COLO668 (cell line): Measurements from ENCODE around the gene SYNE3.
A peak's percentile ranks its signal among the peaks of the same experiment; 100 is the strongest.

Source experiments
- DNase-seq: peaks from one replicate; lab custom pipeline; 2025; ENCODE audit not compliant: unreplicated experiment; lab: John Stamatoyannopoulos, UW

The SYNE3 gene, protein sequence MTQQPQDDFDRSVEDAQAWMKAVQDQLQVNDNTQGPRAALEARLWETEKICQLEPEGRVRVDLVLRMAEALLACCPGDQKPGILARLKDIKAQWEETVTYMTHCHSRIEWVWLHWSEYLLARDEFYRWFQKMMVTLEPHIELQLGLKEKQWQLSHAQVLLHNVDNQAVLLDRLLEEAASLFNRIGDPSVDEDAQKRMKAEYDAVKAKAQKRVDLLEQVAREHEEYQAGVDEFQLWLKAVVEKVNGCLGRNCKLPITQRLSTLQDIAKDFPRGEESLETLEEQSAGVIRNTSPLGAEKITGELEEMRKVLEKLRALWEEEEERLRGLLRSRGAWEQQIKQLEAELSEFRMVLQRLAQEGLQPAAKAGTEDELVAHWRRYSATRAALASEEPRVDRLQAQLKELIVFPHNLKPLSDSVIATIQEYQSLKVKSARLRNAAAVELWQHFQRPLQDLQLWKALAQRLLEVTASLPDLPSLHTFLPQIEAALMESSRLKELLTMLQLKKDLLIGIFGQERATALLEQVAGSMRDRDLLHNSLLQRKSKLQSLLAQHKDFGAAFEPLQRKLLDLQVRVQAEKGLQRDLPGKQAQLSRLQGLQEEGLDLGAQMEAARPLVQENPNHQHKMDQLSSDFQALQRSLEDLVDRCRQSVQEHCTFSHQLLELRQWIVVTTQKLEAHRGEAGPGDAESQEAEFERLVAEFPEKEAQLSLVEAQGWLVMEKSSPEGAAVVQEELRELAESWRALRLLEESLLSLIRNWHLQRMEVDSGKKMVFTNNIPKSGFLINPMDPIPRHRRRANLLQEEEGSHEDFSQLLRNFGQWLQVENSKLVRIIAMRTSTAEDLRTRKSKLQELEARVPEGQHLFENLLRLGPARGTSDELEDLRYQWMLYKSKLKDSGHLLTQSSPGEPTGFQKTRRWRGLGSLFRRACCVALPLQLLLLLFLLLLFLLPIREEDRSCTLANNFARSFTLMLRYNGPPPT

DNA sequence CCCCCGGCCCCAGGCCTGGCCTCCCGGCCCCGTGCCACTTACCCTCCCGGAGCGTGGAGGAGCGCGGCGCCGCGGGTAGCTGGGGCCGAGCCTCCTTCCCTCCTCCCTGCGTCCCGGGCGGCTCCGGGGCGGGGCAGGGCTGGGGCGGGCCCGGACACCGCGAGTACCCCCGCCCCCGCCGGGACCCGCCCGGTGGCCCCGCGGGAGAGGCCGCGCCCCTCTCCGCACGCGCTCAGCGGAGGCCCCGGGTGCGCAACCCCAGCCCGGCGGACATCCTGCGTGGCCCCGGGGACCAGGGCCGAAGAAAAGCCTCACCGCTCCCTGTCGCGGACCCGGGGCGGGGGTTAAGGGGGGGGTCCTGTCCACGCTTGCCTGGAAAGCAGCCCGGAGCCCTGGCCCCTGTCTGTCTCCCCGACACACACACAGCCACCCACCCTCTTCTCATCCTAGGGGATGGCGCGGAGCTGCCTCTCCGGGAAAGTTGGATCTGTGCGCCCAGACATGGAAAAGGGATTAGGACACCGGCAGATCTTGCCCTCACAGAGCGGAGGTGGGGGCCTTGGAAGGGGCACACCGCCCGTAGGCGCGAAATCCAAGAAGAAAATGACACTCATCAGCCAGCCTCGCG, at the start of gene SYNE3:
Gene SYNE3, minus strand, starts transcription at position 97 of the 628 bp plus-strand sequence. CDS start 40,829 bp downstream, outside the sequence.
- DNase-seq: peak; percentile 64

DNA sequence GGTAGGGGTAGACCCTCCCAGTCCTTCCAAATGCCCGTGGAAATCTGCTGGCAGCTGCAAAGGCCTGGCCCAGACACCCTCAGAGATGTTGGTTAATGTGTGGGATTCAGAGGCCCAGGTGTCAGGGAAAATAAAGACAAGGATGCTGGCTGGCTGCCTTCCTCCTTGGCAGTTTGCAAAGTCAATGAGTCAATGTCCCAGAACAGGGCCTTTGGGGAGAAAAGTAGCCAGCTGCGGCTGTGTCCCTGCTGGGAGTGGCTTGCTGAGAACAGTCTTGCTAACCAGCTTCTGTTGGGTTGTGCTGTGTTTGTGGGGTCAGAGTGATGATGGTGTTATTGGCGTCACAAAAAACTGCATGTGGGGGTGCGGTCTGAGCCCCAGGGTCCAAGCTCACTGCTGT, 47.6 kb upstream of the SYNE3 start:
- no peak for DNase-seq

DNA sequence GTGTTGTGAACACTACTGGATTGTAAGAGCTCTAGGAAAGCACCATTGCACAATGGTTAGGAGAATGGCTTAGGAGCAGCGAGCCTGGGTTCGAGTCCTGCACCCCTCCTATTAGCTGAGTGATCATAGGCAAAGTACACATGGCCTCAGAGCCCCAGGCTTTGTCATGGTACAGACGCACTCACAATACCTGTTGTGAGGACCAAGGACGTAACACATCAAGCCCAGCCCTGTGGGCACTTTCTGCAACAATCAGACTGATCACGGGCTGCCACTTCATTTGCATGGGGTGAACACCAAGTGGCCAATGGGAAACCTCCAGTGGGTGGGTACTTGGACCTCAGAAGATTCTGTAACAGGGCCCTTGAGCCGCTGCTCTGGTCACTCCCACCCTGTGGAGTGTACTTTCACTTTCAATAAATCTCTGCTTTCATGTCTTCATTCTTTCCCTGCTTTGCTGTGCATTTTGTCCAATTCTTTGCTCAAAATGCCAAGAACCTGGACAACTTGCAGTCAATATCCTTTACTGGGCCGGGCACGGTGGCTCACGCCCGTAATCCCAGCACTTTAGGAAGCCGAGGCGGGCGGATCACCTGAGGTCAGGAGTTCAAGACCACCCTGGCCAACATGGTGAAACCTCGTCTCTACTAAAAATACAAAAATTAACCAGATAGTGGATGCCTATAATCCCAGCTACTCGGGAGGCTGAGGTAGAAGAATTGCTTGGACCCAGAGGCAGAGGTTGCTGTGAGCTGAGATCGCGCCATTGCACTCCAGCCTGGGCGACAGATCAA, 46.6 kb upstream of the SYNE3 start:
- no peak for DNase-seq

DNA sequence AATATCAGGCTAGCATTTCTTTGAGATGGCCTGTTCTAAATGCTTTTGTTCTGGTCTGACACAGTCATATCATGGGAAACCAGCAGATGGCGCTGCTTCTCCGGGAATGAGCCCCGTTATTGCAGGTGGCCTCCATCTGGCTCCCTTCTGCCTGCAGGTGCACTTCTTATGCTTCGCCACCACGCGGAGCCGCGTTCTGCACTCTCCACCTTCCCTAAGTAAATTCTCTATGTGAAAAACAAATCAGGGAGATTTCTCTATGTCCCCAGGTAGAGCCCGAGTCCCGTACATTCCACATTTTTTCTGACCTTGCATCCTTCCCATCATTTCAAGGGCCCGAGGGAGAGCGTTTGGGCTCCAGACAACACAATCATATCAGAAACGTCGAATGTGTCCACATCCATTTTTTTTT, 44.6 kb upstream of the SYNE3 start:
- DNase-seq: peak; percentile 95

DNA sequence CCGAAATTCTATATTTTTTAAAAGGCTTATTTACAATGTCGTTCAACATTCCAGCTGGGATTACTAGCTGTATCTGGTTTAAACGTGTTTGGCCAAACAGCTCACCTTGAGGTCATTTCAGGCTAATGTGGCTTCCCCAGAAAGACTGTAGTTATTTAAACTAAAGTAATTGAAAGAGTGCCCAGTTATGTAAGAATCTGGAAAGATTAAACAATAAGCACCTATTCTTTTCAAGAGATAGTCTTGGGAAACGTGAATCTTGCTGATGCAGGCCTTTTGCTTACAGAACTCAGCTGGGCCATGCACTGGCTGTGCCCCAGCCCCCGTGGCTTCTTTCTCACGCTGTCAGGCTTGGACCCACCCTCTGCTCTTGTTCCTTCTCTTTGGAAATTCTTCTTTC, 42.8 kb upstream of the SYNE3 start:
- DNase-seq: no peak

DNA sequence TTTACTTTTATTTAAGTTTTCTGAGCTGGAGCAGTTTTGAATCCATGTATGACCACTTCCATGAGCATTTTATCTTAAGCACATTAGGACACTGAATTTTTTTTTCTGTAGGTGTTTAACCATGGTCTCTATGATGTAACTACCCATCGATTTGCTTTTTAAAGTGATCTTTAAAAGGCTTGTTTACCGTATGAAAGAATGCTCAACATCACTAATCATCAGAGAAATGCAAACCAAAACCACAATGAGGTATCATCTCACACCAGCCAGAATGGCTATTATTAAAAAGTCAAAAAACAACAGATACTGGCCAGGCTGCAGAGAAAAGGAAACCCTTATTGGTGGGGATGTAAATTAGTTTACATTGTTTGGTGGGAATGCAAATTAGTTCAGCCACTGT, 41.4 kb upstream of the SYNE3 start:
- no peak for DNase-seq

DNA sequence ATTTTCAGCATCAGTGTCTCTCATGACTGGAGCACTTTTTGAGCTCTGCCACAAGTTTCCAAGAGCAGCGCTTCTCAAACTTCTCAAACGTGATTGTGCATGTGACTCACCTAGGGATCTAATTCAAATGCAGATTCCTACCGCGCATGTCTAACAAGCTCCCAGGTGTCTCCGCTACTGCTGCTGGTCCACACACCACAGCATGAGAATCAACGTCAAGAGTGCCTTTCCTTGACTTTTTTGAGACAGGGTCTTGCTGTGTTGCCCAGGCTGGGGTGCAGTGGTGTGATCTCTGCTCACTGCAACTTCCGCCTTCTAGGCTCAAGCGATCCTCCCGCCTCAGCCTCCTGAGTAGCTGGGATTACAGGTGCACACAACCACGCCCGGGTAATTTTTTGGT, 40.8 kb upstream of the SYNE3 start:
- DNase-seq: no peak

DNA sequence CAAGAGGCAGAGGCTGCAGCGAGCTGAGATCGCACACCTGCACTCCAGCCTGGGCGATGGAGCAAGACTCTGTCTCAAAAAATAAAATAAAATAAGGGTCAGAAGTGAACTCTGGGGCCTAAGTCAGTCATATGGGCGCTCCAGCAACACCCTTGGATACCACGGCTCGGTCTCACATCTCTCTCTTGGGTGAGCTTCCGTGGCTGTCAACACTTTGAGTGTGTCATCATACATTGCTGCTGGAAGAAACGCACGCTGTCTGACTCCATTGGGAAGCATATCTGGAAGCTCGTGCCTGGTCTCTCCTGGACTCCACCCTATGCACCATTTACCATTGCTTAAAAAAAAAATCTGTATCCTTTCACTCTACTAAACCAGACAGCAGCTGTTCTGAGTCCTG, 38.6 kb upstream of the SYNE3 start:
- no peak for DNase-seq

DNA sequence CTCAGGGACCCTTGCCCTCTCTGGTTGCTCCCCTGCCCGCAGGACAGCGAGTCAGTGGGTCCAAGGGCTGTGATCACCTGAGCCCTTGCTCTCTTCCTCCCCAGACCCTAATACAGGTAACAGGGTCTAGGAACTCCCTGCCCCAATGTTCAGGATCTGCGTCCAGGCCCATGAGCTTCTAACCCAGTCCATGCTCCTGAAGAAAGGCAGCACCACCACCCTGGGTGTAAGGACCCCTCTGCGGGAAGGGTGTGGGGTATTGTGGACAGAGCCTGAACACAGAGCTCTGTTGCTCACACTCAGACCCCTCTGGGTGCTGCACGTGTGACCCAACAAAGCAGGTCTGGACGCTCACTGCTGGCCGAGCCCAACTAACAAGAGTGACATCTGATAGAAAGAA, 36.7 kb upstream of the SYNE3 start:
- no peak for DNase-seq

DNA sequence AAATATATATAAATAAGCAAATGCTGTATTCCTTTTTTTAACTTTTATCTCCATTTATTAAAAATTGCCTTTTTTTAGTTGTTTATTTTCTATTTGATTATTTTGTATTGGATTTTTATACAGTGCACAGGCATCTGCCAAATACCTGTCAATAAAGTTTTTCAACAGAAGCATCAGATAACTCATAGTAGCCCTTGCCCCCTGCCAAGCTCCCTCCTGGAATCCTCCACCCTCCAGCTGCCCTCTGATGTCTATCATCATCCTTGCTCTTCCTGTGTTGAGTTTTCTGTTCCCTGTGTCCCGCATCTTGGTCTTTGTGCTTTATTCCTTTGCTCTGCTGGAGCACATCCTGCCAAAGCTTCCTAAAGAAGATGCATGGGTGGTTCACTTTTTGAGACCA, 35.0 kb upstream of the SYNE3 start:
- no peak for DNase-seq

DNA sequence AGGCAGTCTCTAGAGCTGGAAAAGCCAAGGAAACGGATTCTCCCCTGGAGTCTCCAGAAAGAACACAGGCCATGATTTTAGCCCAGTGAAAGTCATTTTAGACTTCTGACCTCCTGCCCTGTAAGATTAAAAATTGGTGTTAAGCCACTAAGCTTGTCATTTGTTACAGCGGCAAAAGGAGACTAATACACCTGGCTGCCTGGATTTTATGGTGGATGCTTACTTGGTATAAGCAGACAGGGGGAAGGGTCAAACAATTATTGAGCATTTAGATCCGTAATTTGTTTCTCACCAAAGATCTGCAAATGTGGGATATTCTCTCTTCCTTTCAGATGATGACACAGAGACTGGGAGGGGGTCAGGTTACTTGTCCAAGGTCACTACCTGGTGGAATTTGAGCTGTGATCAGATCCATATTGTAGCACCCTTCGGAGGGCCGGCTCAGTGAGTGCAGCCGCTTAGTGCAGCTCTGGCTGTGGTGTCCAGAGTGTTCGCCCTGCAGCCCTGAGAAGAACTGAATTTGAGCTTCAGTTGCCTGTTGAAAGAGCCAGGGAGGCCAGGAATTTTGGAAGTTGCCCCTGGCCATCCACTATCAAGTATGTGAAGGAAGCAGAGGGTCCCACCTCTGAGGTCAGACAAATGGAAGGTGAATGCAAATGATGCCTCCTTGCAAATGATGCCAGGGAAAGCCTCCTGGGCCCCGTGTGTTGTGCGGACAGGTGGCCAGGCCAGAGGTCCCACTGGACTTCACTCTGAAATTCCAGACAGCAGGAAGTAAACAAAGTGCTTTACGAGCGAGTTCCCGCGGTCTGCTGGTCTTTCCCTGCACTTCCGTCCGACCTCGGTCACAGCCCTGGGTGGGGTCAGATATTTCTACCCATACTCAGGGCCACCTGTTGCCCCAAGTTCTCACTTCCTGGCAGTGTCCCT, 33.5 kb upstream of the SYNE3 start:
- no peak for DNase-seq

DNA sequence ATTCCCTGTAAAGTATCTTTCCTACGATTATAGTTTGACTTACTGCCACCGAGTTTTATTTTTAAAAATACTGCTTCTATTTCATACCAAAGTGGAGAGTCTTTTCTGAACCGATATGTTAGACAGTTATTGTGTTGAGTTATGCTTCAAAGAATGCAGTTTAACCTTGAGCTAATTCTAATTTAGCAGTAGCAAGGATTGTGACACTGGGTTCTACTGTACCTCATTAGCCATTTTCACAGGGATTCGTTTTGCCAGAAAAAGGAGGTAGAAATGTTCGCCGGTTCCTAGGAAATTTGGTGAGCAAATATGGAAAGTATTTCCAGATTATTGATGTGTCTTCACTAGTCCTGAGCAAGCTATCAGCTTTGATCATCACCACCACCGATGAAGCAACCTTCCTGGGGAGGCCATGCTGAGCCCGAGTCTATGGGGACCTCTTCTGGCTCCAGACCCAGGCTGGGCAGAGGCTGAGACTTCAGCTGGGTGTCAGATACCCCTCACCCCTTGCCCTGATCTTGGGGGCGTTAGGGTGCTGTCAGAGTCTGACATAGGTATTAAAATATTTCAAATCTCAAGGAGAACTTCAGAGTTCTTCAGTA, 32.0 kb upstream of the SYNE3 start:
- DNase-seq: no peak

DNA sequence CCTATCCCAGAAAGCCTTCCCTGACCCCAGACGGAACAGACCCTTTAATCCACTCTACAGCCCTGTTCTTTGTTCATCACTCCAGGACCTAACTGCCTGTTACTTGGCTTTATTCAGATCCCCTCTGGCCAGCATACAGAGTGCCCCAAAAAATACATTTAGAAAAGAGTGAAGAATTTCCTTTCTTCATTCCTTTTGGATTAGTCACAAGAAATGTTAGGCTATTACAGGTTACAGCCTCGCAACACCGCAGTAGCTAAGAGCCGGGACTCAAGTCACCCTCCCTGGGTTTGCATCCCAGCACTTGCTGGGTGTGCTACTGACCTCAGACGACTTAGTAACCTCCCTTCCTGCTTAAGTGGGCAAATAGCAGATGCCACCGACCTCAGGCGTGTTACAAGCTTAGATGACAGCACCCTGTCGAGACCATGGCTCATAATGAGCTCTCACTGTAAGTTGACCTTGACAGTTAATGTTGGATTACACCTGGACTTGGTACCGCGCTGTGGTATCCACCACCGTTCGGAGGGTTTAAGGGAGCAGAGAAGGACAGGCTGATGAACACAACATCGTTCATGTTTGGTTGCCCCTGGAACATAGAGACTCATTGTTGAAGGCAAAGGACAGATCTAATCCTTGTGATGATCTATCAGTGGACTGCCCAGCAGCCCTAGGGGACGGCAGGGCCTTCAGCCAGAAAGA, 31.3 kb upstream of the SYNE3 start:
- DNase-seq: no peak

DNA sequence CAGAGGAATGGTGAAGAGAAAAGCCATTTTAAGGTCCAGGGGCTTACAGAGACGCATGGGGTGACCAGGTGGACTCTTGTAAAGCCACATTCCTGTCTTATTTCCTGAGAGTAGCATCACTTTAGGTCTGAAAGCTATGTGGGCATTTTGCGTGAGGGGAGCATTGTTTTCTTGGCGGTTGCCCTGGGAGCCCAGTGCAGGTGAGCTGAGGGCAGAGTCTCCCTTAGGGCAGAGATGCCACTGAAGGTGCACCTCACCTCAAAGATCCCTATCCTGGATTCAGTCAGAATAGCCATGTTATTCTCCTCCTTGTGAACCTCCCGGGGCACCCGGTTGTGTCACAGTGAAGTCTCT, 30.8 kb upstream of the SYNE3 start:
- DNase-seq: no peak

DNA sequence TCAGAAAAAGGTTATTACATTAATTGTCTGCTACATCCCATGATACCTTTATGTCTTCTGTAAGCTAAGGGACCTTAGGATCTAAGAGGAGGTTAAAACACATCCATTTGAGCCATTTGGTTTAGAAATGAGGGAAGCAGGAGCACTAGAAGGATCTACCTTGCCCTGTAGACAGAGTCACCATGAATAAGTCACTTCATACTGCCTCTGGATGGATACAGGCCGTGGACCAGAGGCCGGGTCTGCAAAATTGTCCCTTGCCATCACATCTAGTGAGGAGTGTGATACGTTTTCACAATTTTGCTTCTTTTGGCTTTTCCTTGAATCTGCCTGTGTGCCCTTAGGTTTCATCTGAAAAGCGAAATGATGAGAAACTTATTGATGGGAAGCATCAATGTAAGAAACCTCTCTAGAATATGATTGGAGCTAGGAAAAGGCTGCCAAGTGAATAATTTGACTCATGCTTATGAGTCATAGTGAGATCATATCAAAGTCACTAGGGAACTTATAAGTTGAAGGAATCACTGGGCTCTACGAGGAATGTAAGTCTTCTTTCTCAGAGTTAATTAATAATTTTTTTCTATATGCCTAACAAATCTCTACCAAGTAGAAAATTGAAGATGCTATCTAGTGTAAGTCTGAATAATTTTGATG, 29.2 kb upstream of the SYNE3 start:
- DNase-seq: no peak

DNA sequence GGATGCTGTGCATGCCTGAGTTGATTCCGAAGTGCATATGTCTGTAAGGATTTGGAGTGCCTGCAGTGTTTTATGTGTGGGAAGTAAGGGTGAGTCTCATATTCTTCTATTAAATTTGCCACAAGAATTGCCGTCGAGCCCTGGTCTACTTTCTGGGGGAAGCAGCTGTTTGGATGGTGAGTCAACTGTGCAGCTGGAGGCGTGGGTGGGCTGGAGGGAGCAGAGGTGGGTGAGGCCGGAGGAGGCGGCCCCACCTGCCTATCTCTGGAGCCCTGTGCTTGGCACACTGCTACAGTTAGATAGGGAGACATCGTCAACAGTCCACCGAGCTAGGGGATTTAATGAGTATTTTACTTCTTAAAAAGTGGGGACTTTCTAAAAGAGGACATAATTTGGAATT, 28.1 kb upstream of the SYNE3 start:
- no peak for DNase-seq

DNA sequence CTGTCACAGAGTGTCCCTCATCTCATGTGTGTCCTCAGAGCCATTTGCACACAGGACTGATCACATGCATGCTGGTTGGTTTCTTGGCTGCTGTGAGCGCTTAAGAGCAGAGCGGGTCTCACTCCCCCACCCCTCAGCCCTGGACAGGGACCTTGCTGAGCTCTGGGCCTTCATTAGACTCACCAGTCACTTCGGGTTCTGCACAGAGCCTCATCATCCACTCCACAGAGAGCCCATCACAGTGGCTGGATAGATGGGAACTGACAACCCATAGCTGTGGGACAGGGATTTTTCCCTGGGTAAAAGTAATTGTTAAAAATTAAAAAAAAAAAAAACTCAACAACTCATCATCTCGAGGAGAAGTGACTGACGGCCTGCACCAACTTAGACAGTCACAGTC, 26.6 kb upstream of the SYNE3 start:
- DNase-seq: no peak
